Parathyroid adenoma (tissue), 2 donors: Measurements from ENCODE around the gene SLC25A33.

Experiments
- H2AFZ ChIP-seq: fragments of 300-600 bp; sonication (generic); one replicate; pipeline ENCODE4 v1.7.0; 2017; ENCODE audit warnings: antibody characterized with exemption, mild to moderate bottlenecking
- H3K27ac ChIP-seq: fragments of 300-600 bp; sonication (generic); one replicate; pipeline ENCODE4 v1.7.0; 2017
- H3K27me3 ChIP-seq: fragments of 300-600 bp; sonication (generic); one replicate; pipeline ENCODE4 v1.7.0; 2017; ENCODE audit warnings: low read length; ENCODE audit not compliant: control insufficient read depth, insufficient read depth
- H3K36me3 ChIP-seq: fragments of 300-600 bp; sonication (generic); one replicate; pipeline ENCODE4 v1.7.0; 2017; ENCODE audit warnings: low read length; ENCODE audit not compliant: control insufficient read depth, insufficient read depth
- H3K4me1 ChIP-seq: fragments of 300-600 bp; sonication (generic); one replicate; pipeline ENCODE4 v1.7.0; 2017; ENCODE audit warnings: control low read depth
- H3K4me2 ChIP-seq: fragments of 300-600 bp; sonication (generic); one replicate; pipeline ENCODE4 v1.7.0; 2017; ENCODE audit warnings: low read length
- H3K4me3 ChIP-seq: fragments of 300-600 bp; sonication (generic); one replicate; pipeline ENCODE4 v1.7.0; 2017; ENCODE audit warnings: low read depth, low read length
- H3K79me2 ChIP-seq: fragments of 300-600 bp; sonication (generic); one replicate; pipeline ENCODE4 v1.7.0; 2017; ENCODE audit warnings: control low read depth
- H3K9ac ChIP-seq: fragments of 300-600 bp; sonication (generic); one replicate; pipeline ENCODE4 v1.7.0; 2017; ENCODE audit warnings: mild to moderate bottlenecking
- H3K9me3 ChIP-seq: fragments of 300-600 bp; sonication (generic); one replicate; pipeline ENCODE4 v1.7.0; 2017; ENCODE audit warnings: low read length; ENCODE audit not compliant: control insufficient read depth
- CTCF ChIP-seq: fragments of 300-600 bp; sonication (generic); IDR thresholded peaks from one replicate; pipeline ENCODE4 v1.7.0; 2017; ENCODE audit warnings: antibody characterized with exemption, mild to moderate bottlenecking
- donor health status: primary hyperparathyroidism.

SLC25A33 gene

DNA sequence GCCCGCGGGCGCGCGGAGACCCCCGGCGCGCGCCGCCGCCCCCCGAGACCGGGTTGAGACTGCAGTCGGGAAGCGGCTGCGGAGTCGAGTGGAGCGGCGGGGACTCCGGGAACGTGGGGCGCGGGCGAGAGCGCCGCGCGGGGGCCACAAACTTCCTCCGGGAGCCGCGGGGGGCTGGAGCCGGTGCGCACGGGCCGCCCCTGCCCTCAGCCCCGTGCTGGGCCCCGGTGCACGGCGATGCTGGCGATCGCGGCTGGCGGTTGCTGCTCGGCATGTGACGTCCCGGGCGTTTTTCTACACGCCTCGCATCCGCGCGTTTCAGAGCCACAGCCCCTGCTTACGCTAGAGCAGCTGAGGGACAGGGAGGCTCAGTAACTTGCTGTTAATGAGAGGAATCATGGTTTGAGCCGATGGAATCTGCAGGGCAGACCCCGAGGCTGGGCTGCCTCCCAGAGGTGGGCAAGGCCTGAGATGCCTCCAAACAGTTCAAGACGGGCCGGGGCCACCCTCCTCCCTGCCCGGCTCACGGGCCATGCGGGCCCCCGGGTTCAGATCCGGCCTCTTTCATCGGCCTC is 50.0 kb downstream of the SLC25A33 start:
- peaks cover 12% of the 10 kb centered on the region for H3K4me1 ChIP-seq

DNA sequence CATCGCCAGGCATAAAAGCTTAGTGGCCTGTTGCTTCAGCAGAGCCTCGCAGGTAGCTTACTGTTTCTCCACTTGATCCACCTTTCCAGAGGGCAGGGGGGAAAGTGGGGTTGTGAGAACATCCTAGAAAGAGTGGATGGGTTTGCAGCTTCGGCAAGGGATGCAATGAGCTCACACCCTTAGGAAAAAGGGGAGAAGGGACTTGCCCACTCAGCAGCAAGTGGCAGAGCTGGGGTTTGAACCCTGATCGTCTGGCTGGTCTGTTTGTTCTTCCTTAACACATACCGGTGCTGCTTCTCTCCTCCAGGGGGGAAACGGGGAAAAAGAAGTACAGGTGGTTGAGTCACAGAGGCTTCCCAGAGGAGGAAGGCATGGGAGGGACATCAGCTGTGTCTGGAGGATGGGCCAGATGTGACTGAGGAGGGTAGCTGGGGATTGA is 50.5 kb downstream of the SLC25A33 start:
- Histone ChIP-seq H3K27ac (no peak overlapping the region), H3K9ac (no peak overlapping the region), H3K79me2 (peaks cover 10% of the 10 kb centered on the region), H3K36me3 (no peaks in the 10 kb centered on the region), H3K27me3 (no peaks in the 10 kb centered on the region), H3K9me3 (no peaks in the 10 kb centered on the region), H2AFZ (peak overlapping the region; percentile 53), H3K4me1 (peaks cover 12% of the 10 kb centered on the region), H3K4me2 (peak overlapping the region; percentile 74), H3K4me3 (peak overlapping the region; percentile 63)
- TF ChIP-seq CTCF, result no peak

More for the DNA sequence above, 50.0 kb downstream of the SLC25A33 start:
- Histone ChIP-seq H3K36me3 (no peaks in the 10 kb centered on the region), H3K27ac (no peak overlapping the region), H3K9me3 (no peaks in the 10 kb centered on the region), H3K4me2 (peak overlapping the region; percentile 74), H3K27me3 (no peaks in the 10 kb centered on the region), H2AFZ (peak overlapping the region; percentile 53), H3K79me2 (peaks cover 9% of the 10 kb centered on the region), H3K9ac (no peak overlapping the region), H3K4me3 (peak overlapping the region; percentile 63)
- TF ChIP-seq CTCF, result no peak

GRCh38 chr1:9590201-9590600 is 50.9 kb downstream of the SLC25A33 start:
- Histone ChIP-seq H3K4me3 (no peak overlapping the region), H3K79me2 (peaks cover 11% of the 10 kb centered on the region), H3K4me1 (peaks cover 12% of the 10 kb centered on the region), H3K27ac (no peak overlapping the region), H3K4me2 (peak overlapping the region; percentile 74), H3K36me3 (no peaks in the 10 kb centered on the region), H3K9me3 (no peaks in the 10 kb centered on the region), H3K27me3 (no peaks in the 10 kb centered on the region), H3K9ac (no peak overlapping the region), H2AFZ (no peak overlapping the region)
- TF ChIP-seq CTCF, result no peak

DNA sequence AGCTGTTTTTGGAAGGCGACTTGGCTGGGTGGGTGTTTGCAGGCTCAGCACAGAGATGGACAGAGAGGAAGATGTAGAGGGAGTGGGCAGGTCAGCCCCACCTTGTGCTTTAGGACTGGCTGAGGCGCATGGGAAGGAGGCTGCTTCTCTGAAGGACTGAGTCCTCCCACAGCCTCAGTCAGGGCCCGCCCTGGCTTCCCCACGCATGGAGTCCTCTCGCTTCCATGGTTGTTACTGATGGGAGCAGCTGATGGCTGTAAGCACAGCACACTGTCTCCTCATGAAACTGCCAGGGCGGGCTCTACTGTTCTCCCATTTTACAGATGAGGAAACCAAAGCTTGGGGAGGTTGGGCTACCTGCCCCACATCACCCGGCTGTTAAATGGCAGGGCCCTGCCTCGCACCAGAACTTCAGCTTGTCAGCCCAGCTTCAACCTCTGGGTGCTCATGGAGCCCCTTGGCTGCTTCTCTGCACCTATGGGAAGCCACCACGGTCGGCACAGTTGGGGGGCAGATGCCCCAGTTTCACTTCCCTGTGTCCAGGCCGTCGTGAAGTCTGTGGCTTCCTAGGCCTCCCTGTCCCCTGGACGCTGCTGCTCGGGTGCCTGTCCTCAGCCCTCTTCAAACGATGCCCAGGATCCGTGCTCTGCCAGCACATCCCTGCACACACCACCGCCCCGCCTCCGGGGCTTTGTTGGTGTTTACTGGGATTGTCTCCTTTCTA is 51.8 kb downstream of the SLC25A33 start:
- Histone ChIP-seq H3K27me3 (no peaks in the 10 kb centered on the region), H3K36me3 (no peaks in the 10 kb centered on the region), H3K4me2 (no peak overlapping the region), H3K27ac (no peak overlapping the region), H3K79me2 (peaks cover 11% of the 10 kb centered on the region), H3K9me3 (no peaks in the 10 kb centered on the region), H3K4me1 (peaks cover 12% of the 10 kb centered on the region), H3K4me3 (no peak overlapping the region), H3K9ac (no peak overlapping the region), H2AFZ (no peak overlapping the region)
- no peak for TF ChIP-seq CTCF
